22Rv1 (cell line): ENCODE measurements around the gene CDH16.

Experiments used
- H3K27ac ChIP-seq: fragments of 450-650 bp; 2 replicates; pipeline ENCODE4 v1.5.1; 2017
- CTCF ChIP-seq: fragments of 450-650 bp; IDR thresholded peaks from 2 replicates; pipeline ENCODE4 v1.5.1; 2017; ENCODE audit warnings: mild to moderate bottlenecking
- ZFX ChIP-seq: fragments of 450-650 bp; IDR thresholded peaks from 2 replicates; pipeline ENCODE4 v1.6.1; 2017; ENCODE audit warnings: antibody characterized with exemption, borderline replicate concordance

The CDH16 gene

GRCh38 chr16:66902648-66903543 lies 15.8 kb downstream of the CDH16 start:
- H3K27ac ChIP-seq = no peak overlapping the region
- TF ChIP-seq ZFX = no peak
- no peak for TF ChIP-seq CTCF

DNA sequence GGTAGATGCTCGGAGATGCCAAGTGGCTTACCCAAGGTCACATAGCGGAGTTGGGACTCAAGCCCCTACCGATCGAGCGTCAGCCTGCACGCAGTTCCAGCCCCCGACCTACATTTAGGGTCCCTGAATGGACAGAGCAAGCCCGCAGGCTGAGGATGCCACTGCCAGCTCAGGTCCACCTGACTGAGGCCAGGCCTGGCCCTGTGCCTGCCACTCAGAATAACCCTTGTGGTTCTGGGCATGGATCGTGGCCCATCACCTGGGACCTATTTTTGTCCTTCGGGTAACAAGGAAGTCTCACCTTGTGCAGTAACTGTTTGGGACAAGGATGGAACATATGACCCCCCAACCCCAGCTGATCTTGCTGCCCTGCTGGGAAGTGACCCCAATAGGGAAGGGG lies 17.1 kb downstream of the CDH16 start:
- TF ChIP-seq CTCF (no peak), ZFX (no peak)
- H3K27ac ChIP-seq = no peak overlapping the region

GRCh38 chr16:66900721-66901441 lies 17.8 kb downstream of the CDH16 start:
- TF ChIP-seq ZFX (no peak), CTCF (no peak)
- H3K27ac ChIP-seq = no peak overlapping the region

DNA sequence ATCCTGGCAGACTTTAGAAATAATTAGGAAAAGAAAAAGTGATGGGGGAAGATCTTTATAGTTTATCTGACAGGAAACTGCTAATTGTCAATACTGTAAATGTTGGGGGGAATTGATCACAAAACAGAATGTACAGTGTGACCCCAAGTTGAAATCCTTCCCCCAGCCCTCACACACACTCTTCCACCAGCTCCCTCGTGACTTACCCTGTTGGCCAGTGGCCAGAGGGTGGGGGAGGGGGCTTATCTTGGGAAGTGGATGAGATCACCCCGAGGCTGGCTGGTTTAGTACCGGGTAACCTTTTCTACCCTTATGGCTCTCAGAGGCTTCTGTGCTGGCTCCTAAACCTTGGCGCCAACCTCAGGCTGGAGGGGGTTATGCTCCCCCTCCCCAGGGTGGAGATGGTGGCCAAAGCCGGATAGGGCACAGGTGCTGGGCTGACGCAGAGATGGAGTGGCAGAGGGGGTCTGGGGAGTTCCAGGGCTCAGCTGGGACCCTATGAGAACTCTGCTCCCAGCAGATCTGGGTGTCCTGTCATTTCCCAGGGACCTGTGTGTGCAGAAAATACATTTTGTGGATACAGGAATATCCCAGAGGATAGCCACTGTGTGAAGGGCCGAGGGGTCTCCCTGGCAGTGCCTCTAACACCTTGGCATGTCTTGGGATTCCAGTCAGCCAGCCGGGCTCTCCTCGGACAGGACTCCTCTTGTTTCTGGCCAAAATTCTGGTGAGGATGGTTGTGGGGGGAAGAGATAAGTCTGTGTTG lies 18.6 kb downstream of the CDH16 start:
- TF ChIP-seq ZFX (no peak), CTCF (no peak)
- H3K27ac ChIP-seq = no peak overlapping the region

DNA sequence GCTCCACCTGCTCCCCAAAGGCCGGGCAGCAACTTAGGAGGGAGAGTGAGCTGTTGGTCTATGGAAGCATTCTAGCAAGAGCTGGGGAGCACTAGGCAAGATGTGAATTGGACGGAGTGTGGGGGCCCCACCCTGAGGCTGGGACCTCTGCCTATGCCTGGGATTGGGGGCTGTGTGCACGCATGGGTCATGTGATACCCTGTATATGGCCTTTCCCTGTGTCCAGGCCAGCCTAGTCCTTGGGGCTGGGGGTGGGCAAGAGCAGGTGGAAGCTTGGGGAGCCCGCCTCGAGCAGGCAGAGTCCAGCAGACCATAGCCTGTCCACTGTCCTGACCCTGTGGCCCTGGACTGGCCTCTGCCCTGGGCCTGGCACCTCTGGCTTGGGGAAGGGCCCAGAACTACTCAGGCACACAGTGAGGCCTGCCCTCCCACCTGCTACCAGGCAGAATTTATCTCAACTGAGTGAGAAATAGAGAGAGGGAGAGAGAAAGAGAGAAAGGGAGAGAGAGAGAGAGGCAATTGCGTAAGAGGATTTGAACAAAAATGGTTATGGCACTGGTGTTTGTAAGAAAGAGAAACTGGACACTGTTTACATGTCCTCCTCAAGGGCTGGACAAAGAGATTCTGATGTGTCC lies 19.3 kb downstream of the CDH16 start:
- TF ChIP-seq ZFX (no peak), CTCF (no peak)

GRCh38 chr16:66898933-66899309 lies 19.8 kb downstream of the CDH16 start:
- TF ChIP-seq CTCF (no peak), ZFX (no peak)
- no peak overlapping the region for H3K27ac ChIP-seq

More for the DNA sequence above, 19.3 kb downstream of the CDH16 start:
- H3K27ac ChIP-seq = no peak overlapping the region
